ENCODE data around the gene CHID1.

- TF ChIP-seq POLR2AphosphoS5 (IDR thresholded peaks at IDR 0.05) (peak; percentile 74 to 90), POLR2A (IDR thresholded peaks at IDR 0.05; ENCODE audit: low read depth) (no peak), CTCF (IDR thresholded peaks at IDR 0.05) (peak in 1 of 3 experiments; percentile 25)
Observed at GRCh38 chr11:910589-911030, at the start of gene CHID1.

All from esophagus muscularis mucosa (tissue), 3 donors.